GM18499 (cell line): ENCODE measurements around the gene INHBA.

Experiments used
- ATAC-seq: cut with Tn5 transposase; IDR thresholded peaks from one replicate; pipeline ENCODE4 v1.9.1; 2021; ENCODE audit warnings: moderate number of reproducible peaks; ENCODE audit not compliant: insufficient read depth, unreplicated experiment

Gene INHBA

GRCh38 chr7:41715000-41715399 lies 12.1 kb upstream of the INHBA start:
- ATAC-seq, result no peak

- no peak for ATAC-seq
Measured at GRCh38 chr7:41711283-41712064, 8.6 kb upstream of the INHBA start.

- ATAC-seq, result no peak
Measured at GRCh38 chr7:41710838-41711237, 7.9 kb upstream of the INHBA start.

- no peak for ATAC-seq
Measured at GRCh38 chr7:41709621-41710020, 6.7 kb upstream of the INHBA start.

- no peak for ATAC-seq
Measured at GRCh38 chr7:41708581-41709358, 5.9 kb upstream of the INHBA start.

- no peak for ATAC-seq
Measured at GRCh38 chr7:41706228-41706930, 3.5 kb upstream of the INHBA start.

GRCh38 chr7:41705109-41705901 lies 2.4 kb upstream of the INHBA start:
- peak; percentile 85 for ATAC-seq

GRCh38 chr7:41701068-41701941 lies 1.6 kb downstream of the INHBA start:
- no peak for ATAC-seq

GRCh38 chr7:41700044-41700471 lies 2.8 kb downstream of the INHBA start:
- no peak for ATAC-seq

- ATAC-seq, result no peak
Measured at GRCh38 chr7:41699516-41699915, 3.4 kb downstream of the INHBA start.

- ATAC-seq, result no peak
Measured at GRCh38 chr7:41698726-41699125, 4.2 kb downstream of the INHBA start.

GRCh38 chr7:41698114-41698513 lies 4.8 kb downstream of the INHBA start:
- ATAC-seq, result no peak

- ATAC-seq, result no peak
Measured at GRCh38 chr7:41696323-41696916, 6.5 kb downstream of the INHBA start.

GRCh38 chr7:41695661-41696322 lies 7.1 kb downstream of the INHBA start:
- ATAC-seq, result no peak

- no peak for ATAC-seq
Measured at GRCh38 chr7:41694495-41694894, 8.4 kb downstream of the INHBA start.

- ATAC-seq, result no peak
Measured at GRCh38 chr7:41693150-41693997, 9.5 kb downstream of the INHBA start.

- ATAC-seq, result no peak
Measured at GRCh38 chr7:41692251-41692650, 10.6 kb downstream of the INHBA start.
